Hepatocyte (in vitro differentiated cells): ENCODE results near the gene LHX6. TPM values are rescaled to one million over a fixed set of nuclear protein-coding genes. Genes with fewer than 3 reads are reported as not detected.

Source experiments
- DNase-seq: peaks from one replicate; pipeline ENCODE4 v3.0.0-alpha.2; 2016; ENCODE audit warnings: low spot score
- H2AFZ ChIP-seq: fragments of 200-600 bp; sonication (generic); 2 replicates; pipeline ENCODE4 v1.6.0; 2016; ENCODE audit warnings: antibody characterized with exemption, mild to moderate bottlenecking
- H3K27ac ChIP-seq: fragments of 200-600 bp; sonication (generic); 2 replicates; pipeline ENCODE4 v1.5.1; 2016; ENCODE audit warnings: mild to moderate bottlenecking
- H3K27me3 ChIP-seq: fragments of 200-600 bp; sonication (generic); 2 replicates; pipeline ENCODE4 v1.6.1; 2016
- H3K36me3 ChIP-seq: fragments of 200-600 bp; sonication (generic); replicated peaks from 2 replicates; pipeline ENCODE4 v1.5.1; 2016; ENCODE audit warnings: low read depth; ENCODE audit not compliant: insufficient read depth
- H3K4me1 ChIP-seq: fragments of 200-600 bp; sonication (generic); 2 replicates; pipeline ENCODE4 v1.5.1; 2016; ENCODE audit warnings: mild to moderate bottlenecking, moderate library complexity; ENCODE audit not compliant: insufficient read depth
- H3K4me2 ChIP-seq: fragments of 200-600 bp; sonication (generic); 2 replicates; pipeline ENCODE4 v1.6.0; 2016
- H3K4me3 ChIP-seq: fragments of 200-600 bp; sonication (generic); 2 replicates; pipeline ENCODE4 v1.5.1; 2016; ENCODE audit warnings: mild to moderate bottlenecking
- H3K79me2 ChIP-seq: fragments of 200-600 bp; sonication (generic); 2 replicates; pipeline ENCODE4 v1.6.0; 2017; ENCODE audit warnings: mild to moderate bottlenecking
- H3K9me2 ChIP-seq: fragments of 200-600 bp; sonication (generic); replicated peaks from 2 replicates; pipeline ENCODE4 v1.6.0; 2017; ENCODE audit warnings: mild to moderate bottlenecking; ENCODE audit not compliant: insufficient read depth
- H3K9me3 ChIP-seq: fragments of 200-600 bp; sonication (generic); 2 replicates; pipeline ENCODE4 v1.5.1; 2016; ENCODE audit warnings: low read depth, mild to moderate bottlenecking
- H4K20me1 ChIP-seq: fragments of 200-600 bp; sonication (generic); 2 replicates; pipeline ENCODE4 v1.6.0; 2016; ENCODE audit warnings: mild to moderate bottlenecking; ENCODE audit not compliant: insufficient read depth, poor library complexity, severe bottlenecking
- CTCF ChIP-seq: fragments of 200-600 bp; sonication (generic); IDR thresholded peaks from 2 replicates; pipeline ENCODE4 v1.5.1; 2016; ENCODE audit warnings: antibody characterized with exemption, mild to moderate bottlenecking; ENCODE audit not compliant: poor library complexity
- EZH2 ChIP-seq: fragments of 200-600 bp; sonication (generic); IDR thresholded peaks from 2 replicates; pipeline ENCODE4 v1.6.1; 2016; ENCODE audit warnings: antibody characterized with exemption, mild to moderate bottlenecking, borderline replicate concordance
- EZH2phosphoT487 ChIP-seq: fragments of 200-600 bp; sonication (generic); IDR thresholded peaks from one replicate; pipeline ENCODE4 v1.6.1; 2018; ENCODE audit warnings: antibody characterized with exemption, mild to moderate bottlenecking, low read depth, moderate library complexity; ENCODE audit not compliant: unreplicated experiment, severe bottlenecking
- whole genome bisulfite sequencing: methylation state at CpG from one replicate; pipeline ENCODE4 v1.1.6; 2016; ENCODE audit warnings: low lambda C conversion rate; ENCODE audit errors: missing lambda C conversion rate; 5-methylcytosine and 5-hydroxymethylcytosine counted together
- polyA plus RNA-seq: library from polyadenylated mRNA; unstranded; fragments of >200 nt; fragmentation: Nextera tagmentation; extraction: Ambion mirVana; gene quantifications from 2 replicates; pipeline ENCODE4 v1.2.1, GENCODE V29; 2016
- total RNA-seq: library from RNA; depleted of rRNA; stranded (reverse); fragments of >200 nt; gene quantifications from 2 replicates; pipeline ENCODE4 v1.2.3, GENCODE V29; 2014

Gene LHX6
- total and polyA plus RNA-seq, 2 experiments from 2014 or later = 0.10 to 0.39 TPM

- Histone ChIP-seq H3K9me2 (no peaks in the 10 kb centered on the region), H2AFZ (no peak overlapping the region), H3K9me3 (no peaks in the 10 kb centered on the region), H3K36me3 (no peaks in the 10 kb centered on the region), H3K4me2 (no peak overlapping the region), H3K27ac (no peak overlapping the region), H3K4me3 (no peak overlapping the region), H3K4me1 (no peaks in the 10 kb centered on the region), H4K20me1 (no peaks in the 10 kb centered on the region), H3K79me2 (no peaks in the 10 kb centered on the region), H3K27me3 (peaks cover 9% of the 10 kb centered on the region)
- 75% methylated on average over 8 of the region's 8 CpGs for WGBS
- TF ChIP-seq EZH2phosphoT487 = no peak
- TF ChIP-seq CTCF = no peak
- no peak for TF ChIP-seq EZH2
- DNase-seq = no peak
Observed at GRCh38 chr9:122186777-122187470, 41.8 kb downstream of the LHX6 start.

- no peaks in the 10 kb centered on the region for H3K9me2 ChIP-seq
- H3K79me2 ChIP-seq = no peaks in the 10 kb centered on the region
- H3K4me2 ChIP-seq = no peak overlapping the region
- no peak for TF ChIP-seq EZH2phosphoT487
- TF ChIP-seq CTCF = no peak
- TF ChIP-seq EZH2 = no peak
- peaks cover 9% of the 10 kb centered on the region for H3K27me3 ChIP-seq
- H3K27ac ChIP-seq = no peak overlapping the region
- H3K36me3 ChIP-seq = no peaks in the 10 kb centered on the region
- H3K4me1 ChIP-seq = no peaks in the 10 kb centered on the region
- no peaks in the 10 kb centered on the region for H4K20me1 ChIP-seq
- no peak for DNase-seq
- H2AFZ ChIP-seq = no peak overlapping the region
- no peak overlapping the region for H3K4me3 ChIP-seq
- WGBS = 83% methylated on average over 5 of the region's 5 CpGs
- H3K9me3 ChIP-seq = no peaks in the 10 kb centered on the region
Observed at GRCh38 chr9:122186301-122186700, 42.5 kb downstream of the LHX6 start.

- no peak overlapping the region for H3K27ac ChIP-seq
- whole genome bisulfite sequencing = 82% methylated on average over 1 of the region's 1 CpG
- H2AFZ ChIP-seq = no peak overlapping the region
- H4K20me1 ChIP-seq = no peaks in the 10 kb centered on the region
- DNase-seq = no peak
- H3K9me3 ChIP-seq = no peaks in the 10 kb centered on the region
- H3K27me3 ChIP-seq = peaks cover 9% of the 10 kb centered on the region
- no peaks in the 10 kb centered on the region for H3K79me2 ChIP-seq
- H3K9me2 ChIP-seq = no peaks in the 10 kb centered on the region
- H3K36me3 ChIP-seq = no peaks in the 10 kb centered on the region
- no peak overlapping the region for H3K4me2 ChIP-seq
- H3K4me3 ChIP-seq = no peak overlapping the region
- TF ChIP-seq EZH2 = no peak
- TF ChIP-seq EZH2phosphoT487 = no peak
- TF ChIP-seq CTCF = no peak
- peaks cover 5% of the 10 kb centered on the region for H3K4me1 ChIP-seq
Observed at GRCh38 chr9:122184551-122184950, 44.2 kb downstream of the LHX6 start.
